Measurements from ENCODE around the gene PLEKHG4. TPM values are rescaled to one million over a fixed set of nuclear protein-coding genes. Genes with fewer than 3 reads are reported as not detected.

PLEKHG4 gene
- total RNA-seq, 1 experiment from 2014 or later, result 5.9 TPM

DNA sequence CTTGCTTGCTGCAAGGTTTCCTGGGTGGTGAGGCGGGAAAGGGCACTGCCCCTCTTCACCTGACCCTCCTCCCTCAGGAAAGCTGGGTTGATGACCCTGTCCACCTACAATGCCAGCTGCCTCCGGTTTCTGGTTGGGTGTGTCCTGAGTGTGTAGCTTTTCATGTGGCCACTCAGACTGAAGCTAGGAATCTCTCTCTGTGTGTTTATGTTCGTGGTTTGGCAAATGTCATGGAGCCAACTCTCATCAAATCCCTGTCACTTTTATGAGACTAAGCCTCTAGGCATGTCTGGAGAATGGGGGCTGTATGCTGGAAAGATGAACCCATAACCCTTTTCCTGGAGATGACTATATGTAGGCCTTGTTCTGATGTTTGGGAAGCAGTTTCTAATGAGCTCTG lies 17.1 kb downstream of the PLEKHG4 start:
- peaks cover 42% of the 10 kb centered on the region for H3K27me3 Mint-ChIP-seq (ENCODE audit: low read depth)
- CTCF ChIA-PET, result interaction anchor here (0.5 to 6.8 kb wide), 4 partner anchors 12 to 103 kb away, joined by 4 to 51 read pairs (median 8); partner anchors contain the start of genes KCTD19 and LRRC36
- ATAC-seq, result no peak

More for the DNA sequence above, 17.1 kb downstream of the PLEKHG4 start:
- POLR2A ChIA-PET, result no interaction called here
- Mint-ChIP-seq H3K36me3 (no peaks in the 10 kb centered on the region), H3K4me3 (no peak overlapping the region), H3K9me3 (no peaks in the 10 kb centered on the region), H3K27ac (no peak overlapping the region), H3K4me1 (no peaks in the 10 kb centered on the region)
- DNase-seq (ENCODE audit: low spot score), result no peak
- TF ChIP-seq, protein P1, sequence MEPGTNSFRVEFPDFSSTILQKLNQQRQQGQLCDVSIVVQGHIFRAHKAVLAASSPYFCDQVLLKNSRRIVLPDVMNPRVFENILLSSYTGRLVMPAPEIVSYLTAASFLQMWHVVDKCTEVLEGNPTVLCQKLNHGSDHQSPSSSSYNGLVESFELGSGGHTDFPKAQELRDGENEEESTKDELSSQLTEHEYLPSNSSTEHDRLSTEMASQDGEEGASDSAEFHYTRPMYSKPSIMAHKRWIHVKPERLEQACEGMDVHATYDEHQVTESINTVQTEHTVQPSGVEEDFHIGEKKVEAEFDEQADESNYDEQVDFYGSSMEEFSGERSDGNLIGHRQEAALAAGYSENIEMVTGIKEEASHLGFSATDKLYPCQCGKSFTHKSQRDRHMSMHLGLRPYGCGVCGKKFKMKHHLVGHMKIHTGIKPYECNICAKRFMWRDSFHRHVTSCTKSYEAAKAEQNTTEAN (CRISPR knock-in tag; IDR thresholded peaks at IDR 0.05), result no peak
- TF ChIP-seq FOXJ3 (CRISPR knock-in tag; IDR thresholded peaks at IDR 0.05; ENCODE audit: borderline replicate concordance) (no peak), NFATC4 (CRISPR knock-in tag; IDR thresholded peaks at IDR 0.05) (no peak), KAT7 (CRISPR knock-in tag; IDR thresholded peaks at IDR 0.05; ENCODE audit: borderline replicate concordance) (no peak), PRRX2 (CRISPR knock-in tag; IDR thresholded peaks at IDR 0.05) (no peak), SOX15 (CRISPR knock-in tag; IDR thresholded peaks at IDR 0.05) (no peak), GABPB1 (CRISPR knock-in tag; IDR thresholded peaks at IDR 0.05) (no peak), ATF1 (CRISPR knock-in tag; IDR thresholded peaks at IDR 0.05) (no peak), NR2C2 (CRISPR knock-in tag; IDR thresholded peaks at IDR 0.05) (no peak)
- TF ChIP-seq, protein P2, sequence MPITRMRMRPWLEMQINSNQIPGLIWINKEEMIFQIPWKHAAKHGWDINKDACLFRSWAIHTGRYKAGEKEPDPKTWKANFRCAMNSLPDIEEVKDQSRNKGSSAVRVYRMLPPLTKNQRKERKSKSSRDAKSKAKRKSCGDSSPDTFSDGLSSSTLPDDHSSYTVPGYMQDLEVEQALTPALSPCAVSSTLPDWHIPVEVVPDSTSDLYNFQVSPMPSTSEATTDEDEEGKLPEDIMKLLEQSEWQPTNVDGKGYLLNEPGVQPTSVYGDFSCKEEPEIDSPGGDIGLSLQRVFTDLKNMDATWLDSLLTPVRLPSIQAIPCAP (CRISPR knock-in tag; IDR thresholded peaks at IDR 0.05), result no peak
- TF ChIP-seq, protein P3, sequence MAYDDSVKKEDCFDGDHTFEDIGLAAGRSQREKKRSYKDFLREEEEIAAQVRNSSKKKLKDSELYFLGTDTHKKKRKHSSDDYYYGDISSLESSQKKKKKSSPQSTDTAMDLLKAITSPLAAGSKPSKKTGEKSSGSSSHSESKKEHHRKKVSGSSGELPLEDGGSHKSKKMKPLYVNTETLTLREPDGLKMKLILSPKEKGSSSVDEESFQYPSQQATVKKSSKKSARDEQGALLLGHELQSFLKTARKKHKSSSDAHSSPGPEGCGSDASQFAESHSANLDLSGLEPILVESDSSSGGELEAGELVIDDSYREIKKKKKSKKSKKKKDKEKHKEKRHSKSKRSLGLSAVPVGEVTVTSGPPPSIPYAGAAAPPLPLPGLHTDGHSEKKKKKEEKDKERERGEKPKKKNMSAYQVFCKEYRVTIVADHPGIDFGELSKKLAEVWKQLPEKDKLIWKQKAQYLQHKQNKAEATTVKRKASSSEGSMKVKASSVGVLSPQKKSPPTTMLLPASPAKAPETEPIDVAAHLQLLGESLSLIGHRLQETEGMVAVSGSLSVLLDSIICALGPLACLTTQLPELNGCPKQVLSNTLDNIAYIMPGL (CRISPR knock-in tag; IDR thresholded peaks at IDR 0.05), result no peak
- TF ChIP-seq, protein P4, sequence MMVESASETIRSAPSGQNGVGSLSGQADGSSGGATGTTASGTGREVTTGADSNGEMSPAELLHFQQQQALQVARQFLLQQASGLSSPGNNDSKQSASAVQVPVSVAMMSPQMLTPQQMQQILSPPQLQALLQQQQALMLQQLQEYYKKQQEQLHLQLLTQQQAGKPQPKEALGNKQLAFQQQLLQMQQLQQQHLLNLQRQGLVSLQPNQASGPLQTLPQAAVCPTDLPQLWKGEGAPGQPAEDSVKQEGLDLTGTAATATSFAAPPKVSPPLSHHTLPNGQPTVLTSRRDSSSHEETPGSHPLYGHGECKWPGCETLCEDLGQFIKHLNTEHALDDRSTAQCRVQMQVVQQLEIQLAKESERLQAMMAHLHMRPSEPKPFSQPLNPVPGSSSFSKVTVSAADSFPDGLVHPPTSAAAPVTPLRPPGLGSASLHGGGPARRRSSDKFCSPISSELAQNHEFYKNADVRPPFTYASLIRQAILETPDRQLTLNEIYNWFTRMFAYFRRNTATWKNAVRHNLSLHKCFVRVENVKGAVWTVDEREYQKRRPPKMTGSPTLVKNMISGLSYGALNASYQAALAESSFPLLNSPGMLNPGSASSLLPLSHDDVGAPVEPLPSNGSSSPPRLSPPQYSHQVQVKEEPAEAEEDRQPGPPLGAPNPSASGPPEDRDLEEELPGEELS (CRISPR knock-in tag; IDR thresholded peaks at IDR 0.05), result no peak
- TF ChIP-seq, protein P5, sequence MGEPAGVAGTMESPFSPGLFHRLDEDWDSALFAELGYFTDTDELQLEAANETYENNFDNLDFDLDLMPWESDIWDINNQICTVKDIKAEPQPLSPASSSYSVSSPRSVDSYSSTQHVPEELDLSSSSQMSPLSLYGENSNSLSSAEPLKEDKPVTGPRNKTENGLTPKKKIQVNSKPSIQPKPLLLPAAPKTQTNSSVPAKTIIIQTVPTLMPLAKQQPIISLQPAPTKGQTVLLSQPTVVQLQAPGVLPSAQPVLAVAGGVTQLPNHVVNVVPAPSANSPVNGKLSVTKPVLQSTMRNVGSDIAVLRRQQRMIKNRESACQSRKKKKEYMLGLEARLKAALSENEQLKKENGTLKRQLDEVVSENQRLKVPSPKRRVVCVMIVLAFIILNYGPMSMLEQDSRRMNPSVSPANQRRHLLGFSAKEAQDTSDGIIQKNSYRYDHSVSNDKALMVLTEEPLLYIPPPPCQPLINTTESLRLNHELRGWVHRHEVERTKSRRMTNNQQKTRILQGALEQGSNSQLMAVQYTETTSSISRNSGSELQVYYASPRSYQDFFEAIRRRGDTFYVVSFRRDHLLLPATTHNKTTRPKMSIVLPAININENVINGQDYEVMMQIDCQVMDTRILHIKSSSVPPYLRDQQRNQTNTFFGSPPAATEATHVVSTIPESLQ (CRISPR knock-in tag; IDR thresholded peaks at IDR 0.05), result no peak
- TF ChIP-seq, protein P6, sequence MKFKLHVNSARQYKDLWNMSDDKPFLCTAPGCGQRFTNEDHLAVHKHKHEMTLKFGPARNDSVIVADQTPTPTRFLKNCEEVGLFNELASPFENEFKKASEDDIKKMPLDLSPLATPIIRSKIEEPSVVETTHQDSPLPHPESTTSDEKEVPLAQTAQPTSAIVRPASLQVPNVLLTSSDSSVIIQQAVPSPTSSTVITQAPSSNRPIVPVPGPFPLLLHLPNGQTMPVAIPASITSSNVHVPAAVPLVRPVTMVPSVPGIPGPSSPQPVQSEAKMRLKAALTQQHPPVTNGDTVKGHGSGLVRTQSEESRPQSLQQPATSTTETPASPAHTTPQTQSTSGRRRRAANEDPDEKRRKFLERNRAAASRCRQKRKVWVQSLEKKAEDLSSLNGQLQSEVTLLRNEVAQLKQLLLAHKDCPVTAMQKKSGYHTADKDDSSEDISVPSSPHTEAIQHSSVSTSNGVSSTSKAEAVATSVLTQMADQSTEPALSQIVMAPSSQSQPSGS (CRISPR knock-in tag; IDR thresholded peaks at IDR 0.05; ENCODE audit: borderline replicate concordance, low read depth), result no peak
- TF ChIP-seq, protein P7, sequence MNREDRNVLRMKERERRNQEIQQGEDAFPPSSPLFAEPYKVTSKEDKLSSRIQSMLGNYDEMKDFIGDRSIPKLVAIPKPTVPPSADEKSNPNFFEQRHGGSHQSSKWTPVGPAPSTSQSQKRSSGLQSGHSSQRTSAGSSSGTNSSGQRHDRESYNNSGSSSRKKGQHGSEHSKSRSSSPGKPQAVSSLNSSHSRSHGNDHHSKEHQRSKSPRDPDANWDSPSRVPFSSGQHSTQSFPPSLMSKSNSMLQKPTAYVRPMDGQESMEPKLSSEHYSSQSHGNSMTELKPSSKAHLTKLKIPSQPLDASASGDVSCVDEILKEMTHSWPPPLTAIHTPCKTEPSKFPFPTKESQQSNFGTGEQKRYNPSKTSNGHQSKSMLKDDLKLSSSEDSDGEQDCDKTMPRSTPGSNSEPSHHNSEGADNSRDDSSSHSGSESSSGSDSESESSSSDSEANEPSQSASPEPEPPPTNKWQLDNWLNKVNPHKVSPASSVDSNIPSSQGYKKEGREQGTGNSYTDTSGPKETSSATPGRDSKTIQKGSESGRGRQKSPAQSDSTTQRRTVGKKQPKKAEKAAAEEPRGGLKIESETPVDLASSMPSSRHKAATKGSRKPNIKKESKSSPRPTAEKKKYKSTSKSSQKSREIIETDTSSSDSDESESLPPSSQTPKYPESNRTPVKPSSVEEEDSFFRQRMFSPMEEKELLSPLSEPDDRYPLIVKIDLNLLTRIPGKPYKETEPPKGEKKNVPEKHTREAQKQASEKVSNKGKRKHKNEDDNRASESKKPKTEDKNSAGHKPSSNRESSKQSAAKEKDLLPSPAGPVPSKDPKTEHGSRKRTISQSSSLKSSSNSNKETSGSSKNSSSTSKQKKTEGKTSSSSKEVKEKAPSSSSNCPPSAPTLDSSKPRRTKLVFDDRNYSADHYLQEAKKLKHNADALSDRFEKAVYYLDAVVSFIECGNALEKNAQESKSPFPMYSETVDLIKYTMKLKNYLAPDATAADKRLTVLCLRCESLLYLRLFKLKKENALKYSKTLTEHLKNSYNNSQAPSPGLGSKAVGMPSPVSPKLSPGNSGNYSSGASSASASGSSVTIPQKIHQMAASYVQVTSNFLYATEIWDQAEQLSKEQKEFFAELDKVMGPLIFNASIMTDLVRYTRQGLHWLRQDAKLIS (CRISPR knock-in tag; IDR thresholded peaks at IDR 0.05; ENCODE audit: borderline replicate concordance), result no peak
- TF ChIP-seq, protein P8, sequence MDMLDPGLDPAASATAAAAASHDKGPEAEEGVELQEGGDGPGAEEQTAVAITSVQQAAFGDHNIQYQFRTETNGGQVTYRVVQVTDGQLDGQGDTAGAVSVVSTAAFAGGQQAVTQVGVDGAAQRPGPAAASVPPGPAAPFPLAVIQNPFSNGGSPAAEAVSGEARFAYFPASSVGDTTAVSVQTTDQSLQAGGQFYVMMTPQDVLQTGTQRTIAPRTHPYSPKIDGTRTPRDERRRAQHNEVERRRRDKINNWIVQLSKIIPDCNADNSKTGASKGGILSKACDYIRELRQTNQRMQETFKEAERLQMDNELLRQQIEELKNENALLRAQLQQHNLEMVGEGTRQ (CRISPR knock-in tag; IDR thresholded peaks at IDR 0.05), result no peak
